CMK (cell line): ENCODE measurements around the gene ATRX.
"Not testable (repeated sequence)": the region's sequence is repeated elsewhere in the genome, so short reads cannot be mapped to it uniquely, and the experiment has no call there.

Experiments
- DNase-seq: peaks from one replicate; pipeline ENCODE4 v3.0.0-alpha.2; 2010; ENCODE audit warnings: low read depth

ATRX gene

GRCh38 chrX:77740376-77740905 is 45.6 kb downstream of the ATRX start:
- DNase-seq = no peak

- no peak for DNase-seq
Observed at GRCh38 chrX:77733342-77733741, 52.7 kb downstream of the ATRX start.

- DNase-seq = no peak
Observed at GRCh38 chrX:77731821-77732419, 54.1 kb downstream of the ATRX start.

GRCh38 chrX:77726095-77726494 is 59.9 kb downstream of the ATRX start:
- not testable (repeated sequence) for DNase-seq

- DNase-seq = no peak
Observed at GRCh38 chrX:77723681-77724080, 62.3 kb downstream of the ATRX start.

GRCh38 chrX:77719388-77719787 is 66.6 kb downstream of the ATRX start:
- DNase-seq = no peak

GRCh38 chrX:77704881-77705280 is 81.1 kb downstream of the ATRX start:
- DNase-seq = no peak

GRCh38 chrX:77698242-77698641 is 87.8 kb downstream of the ATRX start:
- no peak for DNase-seq

- no peak for DNase-seq
Observed at GRCh38 chrX:77694491-77694890, 91.5 kb downstream of the ATRX start.

GRCh38 chrX:77693594-77693993 is 92.4 kb downstream of the ATRX start:
- no peak for DNase-seq

GRCh38 chrX:77691916-77692315 is 94.1 kb downstream of the ATRX start:
- no peak for DNase-seq

- DNase-seq = no peak
Observed at GRCh38 chrX:77689376-77689775, 96.6 kb downstream of the ATRX start.

GRCh38 chrX:77685683-77686082 is 100.3 kb downstream of the ATRX start:
- DNase-seq = not testable (repeated sequence)

GRCh38 chrX:77679144-77679543 is 106.9 kb downstream of the ATRX start:
- DNase-seq = no peak

GRCh38 chrX:77675986-77676385 is 110.0 kb downstream of the ATRX start:
- no peak for DNase-seq

GRCh38 chrX:77668391-77669237 is 117.4 kb downstream of the ATRX start:
- DNase-seq = no peak

- no peak for DNase-seq
Observed at GRCh38 chrX:77658886-77659285, 127.1 kb downstream of the ATRX start.

GRCh38 chrX:77652095-77652494 is 133.9 kb downstream of the ATRX start:
- no peak for DNase-seq

- DNase-seq = no peak
Observed at GRCh38 chrX:77640702-77641101, 145.3 kb downstream of the ATRX start.

GRCh38 chrX:77639820-77640219 is 146.2 kb downstream of the ATRX start:
- DNase-seq = no peak

- no peak for DNase-seq
Observed at GRCh38 chrX:77638397-77638796, 147.6 kb downstream of the ATRX start.

GRCh38 chrX:77635373-77635772 is 150.6 kb downstream of the ATRX start:
- DNase-seq = no peak

GRCh38 chrX:77628294-77629025 is 157.6 kb downstream of the ATRX start:
- no peak for DNase-seq
